ENCODE data around the gene EPAS1. TPM values are rescaled to one million over a fixed set of nuclear protein-coding genes. Genes with fewer than 3 reads are reported as not detected.

EPAS1 gene
- total and polyA plus RNA-seq, 7 donors: 39.2 to 123 (median 80.4) TPM

DNA sequence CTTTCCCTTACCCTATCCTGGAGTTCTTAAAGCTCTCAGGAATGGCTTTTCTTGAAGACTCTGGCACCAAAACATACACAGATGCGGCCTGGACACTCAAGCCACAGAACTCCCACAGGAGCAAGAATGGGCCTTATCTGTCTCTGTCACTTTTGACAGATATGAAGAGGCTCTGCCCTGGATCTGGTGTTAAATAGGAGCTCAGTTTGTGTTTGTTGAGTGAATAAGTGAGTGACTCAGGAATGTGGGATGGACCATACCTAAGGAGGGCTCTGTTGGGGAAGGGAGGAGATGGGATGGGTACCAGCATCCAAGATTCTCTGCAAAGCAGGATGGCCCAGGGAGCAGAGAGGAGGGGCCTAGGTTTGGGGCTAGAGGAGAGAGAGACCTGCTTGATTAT is 33.9 kb upstream of the EPAS1 start:
- H3K4me1 ChIP-seq: peaks cover 11% of the 10 kb centered on the region
- H3K36me3 ChIP-seq (ENCODE audit: insufficient read depth in 1 of 2, low read depth in 1 of 2): no peaks in the 10 kb centered on the region
- H3K4me3 ChIP-seq: no peak overlapping the region
- intact Hi-C loops (cut with DNase I): no loop called here
- H3K27me3 ChIP-seq (ENCODE audit: insufficient read depth in 3 of 3, low read length in 2 of 3): no peaks in the 10 kb centered on the region
- TF ChIP-seq CTCF (IDR thresholded peaks at IDR 0.05): no peak
- no peaks in the 10 kb centered on the region for H3K9me3 ChIP-seq
- no peak for ATAC-seq
- WGBS, 3 donors: 95 to 96% (median 95%) methylated on average over 1 of the region's 1 CpG
- no peak overlapping the region for H3K27ac ChIP-seq
- no peak for DNase-seq

DNA sequence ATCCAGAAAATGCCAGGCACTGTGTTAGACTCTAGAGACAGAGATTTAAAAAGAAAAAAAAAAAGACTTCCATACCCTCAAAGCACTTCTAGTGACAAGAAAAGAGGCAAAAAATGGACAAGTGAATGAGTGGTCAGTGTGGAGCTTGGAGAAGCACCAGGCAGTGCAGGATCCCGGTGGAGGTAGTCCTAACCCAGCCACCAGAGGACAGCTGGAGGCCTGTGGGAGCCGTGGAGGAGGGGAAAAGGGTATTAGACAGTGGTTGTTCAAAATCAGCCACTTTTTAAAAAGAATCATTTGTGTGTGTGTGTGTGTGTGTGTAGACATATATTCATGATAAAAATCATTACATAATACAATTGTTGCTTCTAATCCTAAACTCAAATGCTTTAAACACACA is 32.8 kb upstream of the EPAS1 start:
- intact Hi-C loops (cut with DNase I): no loop called here
- H3K27ac ChIP-seq: no peak overlapping the region
- no peak overlapping the region for H3K4me3 ChIP-seq
- TF ChIP-seq CTCF (IDR thresholded peaks at IDR 0.05): no peak
- ATAC-seq: no peak
- 66 to 69% (median 68%) methylated on average over 2 of the region's 2 CpGs for WGBS, 3 donors
- peaks cover 4% of the 10 kb centered on the region for H3K4me1 ChIP-seq
- H3K27me3 ChIP-seq (ENCODE audit: insufficient read depth in 3 of 3, low read length in 2 of 3): no peaks in the 10 kb centered on the region
- no peak for DNase-seq
- no peaks in the 10 kb centered on the region for H3K9me3 ChIP-seq
- no peaks in the 10 kb centered on the region for H3K36me3 ChIP-seq (ENCODE audit: insufficient read depth in 1 of 2, low read depth in 1 of 2)

DNA sequence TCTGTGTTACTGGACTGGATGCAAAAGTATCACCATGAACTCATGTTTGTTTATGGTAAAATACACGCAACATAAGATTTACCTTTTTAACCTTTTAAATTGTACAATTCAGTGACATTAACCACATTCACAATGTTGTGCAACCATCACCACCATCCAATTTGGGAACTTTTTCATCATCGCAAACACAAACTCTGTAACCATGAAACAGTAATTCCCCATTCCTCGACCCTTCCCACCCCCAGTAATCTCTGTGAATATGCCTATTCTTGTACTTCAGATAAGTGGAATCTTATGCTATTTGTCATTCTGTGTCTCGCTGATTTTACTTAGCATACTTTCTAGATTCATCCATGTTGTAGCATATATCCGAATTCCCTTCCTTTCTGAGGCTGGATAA is 31.1 kb upstream of the EPAS1 start:
- Histone ChIP-seq H3K27ac (no peak overlapping the region), H3K4me3 (no peak overlapping the region), H3K27me3 (ENCODE audit: insufficient read depth in 3 of 3, low read length in 2 of 3) (no peaks in the 10 kb centered on the region), H3K36me3 (ENCODE audit: insufficient read depth in 1 of 2, low read depth in 1 of 2) (no peaks in the 10 kb centered on the region), H3K9me3 (no peaks in the 10 kb centered on the region), H3K4me1 (no peaks in the 10 kb centered on the region)
- TF ChIP-seq CTCF (IDR thresholded peaks at IDR 0.05): no peak
- WGBS, 3 donors: 89 to 92% (median 92%) methylated on average over 5 of the region's 5 CpGs
- ATAC-seq: no peak
- intact Hi-C loops (cut with DNase I): no loop called here
- no peak for DNase-seq

GRCh38 chr2:46267616-46268015 is 29.6 kb upstream of the EPAS1 start:
- H3K4me3 ChIP-seq: no peak overlapping the region
- intact Hi-C loops (cut with DNase I): no loop called here
- H3K9me3 ChIP-seq: no peaks in the 10 kb centered on the region
- H3K27ac ChIP-seq: no peak overlapping the region
- no peaks in the 10 kb centered on the region for H3K4me1 ChIP-seq
- no peaks in the 10 kb centered on the region for H3K27me3 ChIP-seq (ENCODE audit: insufficient read depth in 3 of 3, low read length in 2 of 3)
- ATAC-seq (no peak), DNase-seq (no peak)
- no peak for TF ChIP-seq CTCF (IDR thresholded peaks at IDR 0.05)
- WGBS, 3 donors: 38 to 60% (median 39%) methylated on average over 1 of the region's 1 CpG
- H3K36me3 ChIP-seq (ENCODE audit: insufficient read depth in 1 of 2, low read depth in 1 of 2): no peaks in the 10 kb centered on the region

DNA sequence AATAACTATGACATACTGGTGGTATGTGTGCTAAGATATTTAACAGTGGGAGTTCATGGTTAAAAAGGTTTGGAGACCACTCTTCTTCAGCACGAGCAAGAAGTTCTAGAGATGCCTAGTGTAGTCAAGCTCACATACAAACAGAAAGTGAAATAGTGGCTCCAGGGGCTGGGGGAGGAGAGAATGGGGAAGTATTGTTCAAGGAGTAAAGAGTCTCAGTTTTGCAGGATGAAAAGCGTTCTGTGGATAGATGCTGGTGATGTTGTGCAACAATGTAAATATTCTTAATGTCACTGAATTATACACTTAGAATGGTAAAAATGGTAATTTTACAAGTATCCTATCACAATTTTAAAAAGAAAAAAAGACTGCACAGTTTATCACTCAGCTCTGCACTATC is 29.0 kb upstream of the EPAS1 start:
- H3K9me3 ChIP-seq: no peaks in the 10 kb centered on the region
- no peak overlapping the region for H3K27ac ChIP-seq
- 51 to 61% (median 59%) methylated on average over 2 of the region's 2 CpGs for WGBS, 3 donors
- intact Hi-C loops (cut with DNase I): no loop called here
- no peaks in the 10 kb centered on the region for H3K36me3 ChIP-seq (ENCODE audit: insufficient read depth in 1 of 2, low read depth in 1 of 2)
- no peak for DNase-seq
- ATAC-seq: no peak
- H3K27me3 ChIP-seq (ENCODE audit: insufficient read depth in 3 of 3, low read length in 2 of 3): no peaks in the 10 kb centered on the region
- TF ChIP-seq CTCF (IDR thresholded peaks at IDR 0.05): no peak
- H3K4me1 ChIP-seq: no peaks in the 10 kb centered on the region
- H3K4me3 ChIP-seq: no peak overlapping the region

All from psoas muscle (tissue), 8 donors.